Activated naive CD4-positive, alpha-beta T cell treated with anti-CD3 and anti-CD28 coated beads, Interleukin-2, amount 50 U/mL, for 72 hours (primary cell): Measurements from ENCODE around the gene RGS6. TPM values are rescaled to one million over a fixed set of nuclear protein-coding genes. Genes with fewer than 3 reads are reported as not detected.
A peak's percentile ranks its signal among the peaks of the same experiment; 100 is the strongest.

ENCODE experiments used
- ATAC-seq, 2 donors: fragments of 150-1000 bp; cut with Tn5 transposase; 2 replicates each; pipeline ENCODE4 v1.10.0; 2021; ENCODE audit warnings: mild to moderate bottlenecking in 2 of 2, moderate library complexity in 2 of 2
- DNase-seq, 2 donors: peaks; one replicate each; pipeline ENCODE4 v3.0.0; 2021 to 2022; ENCODE audit warnings: low spot score in 2 of 2
- H3K27ac Mint-ChIP-seq, 2 donors: one replicate each; pipeline ENCODE4 v1.8.0; 2022; ENCODE audit warnings: mild to moderate bottlenecking in 2 of 2, mixed read lengths in 2 of 2
- H3K36me3 Mint-ChIP-seq, 2 donors: one replicate each; pipeline ENCODE4 v1.8.0; 2022; ENCODE audit warnings: mixed read lengths in 2 of 2
- H3K9me3 Mint-ChIP-seq, 2 donors: one replicate each; pipeline ENCODE4 v1.8.0; 2022; ENCODE audit warnings: mixed read lengths in 2 of 2
- total RNA-seq, 2 donors: library from RNA; stranded (reverse); gene quantifications; one replicate each; pipeline ENCODE4 v1.2.3, GENCODE V29; 2022

The RGS6 gene
- total RNA-seq, 2 donors from 2014 or later: 0.61 to 0.64 TPM

GRCh38 chr14:72402377-72402772, 470.1 kb downstream of the RGS6 start:
- DNase-seq: no peak
- no peak overlapping the region for H3K27ac Mint-ChIP-seq
- H3K9me3 Mint-ChIP-seq: no peaks in the 10 kb centered on the region
- no peak for ATAC-seq
- peaks cover 0 to 4% of the 10 kb centered on the region in 2 donors for H3K36me3 Mint-ChIP-seq

DNA sequence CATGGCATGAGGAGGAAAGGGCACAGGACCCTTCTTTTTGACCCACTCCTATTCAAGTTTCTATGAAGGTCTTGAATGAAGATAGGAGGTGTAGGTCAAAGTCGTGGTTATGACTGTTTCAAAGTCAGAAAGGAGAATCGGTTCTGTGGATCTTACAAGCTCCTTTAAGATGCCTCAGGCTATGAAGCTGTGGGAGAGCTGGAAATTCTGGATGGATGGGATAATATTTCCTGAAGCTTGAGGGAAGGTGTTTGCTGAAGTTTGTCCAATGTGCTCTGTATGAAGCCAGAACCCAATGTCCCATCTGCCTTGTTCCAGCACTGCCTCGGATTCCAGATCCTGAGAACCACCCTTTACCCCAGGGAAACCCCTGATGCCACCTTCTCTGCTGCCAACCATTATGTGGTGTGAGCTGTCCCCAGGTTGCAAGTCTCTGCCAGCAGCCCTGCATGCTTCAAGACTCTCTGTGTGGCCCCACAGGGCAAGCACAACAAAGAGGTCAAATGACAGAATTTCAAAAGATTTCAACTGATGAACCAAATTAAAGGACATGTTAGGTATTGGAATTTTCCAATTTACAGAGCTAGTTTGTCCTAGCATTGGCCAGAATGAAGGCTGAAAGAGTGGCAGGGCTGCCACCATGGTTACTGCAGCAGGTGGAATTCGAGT, 472.0 kb downstream of the RGS6 start:
- H3K36me3 Mint-ChIP-seq: peaks cover 0 to 4% of the 10 kb centered on the region in 2 donors
- DNase-seq (no peak), ATAC-seq (no peak)
- no peak overlapping the region for H3K27ac Mint-ChIP-seq
- no peaks in the 10 kb centered on the region for H3K9me3 Mint-ChIP-seq

- no peak for ATAC-seq
- H3K9me3 Mint-ChIP-seq: no peaks in the 10 kb centered on the region
- H3K27ac Mint-ChIP-seq: no peak overlapping the region
- DNase-seq: no peak
- H3K36me3 Mint-ChIP-seq: peaks cover 0 to 4% of the 10 kb centered on the region in 2 donors
Measured at GRCh38 chr14:72404998-72405397, 472.8 kb downstream of the RGS6 start.

DNA sequence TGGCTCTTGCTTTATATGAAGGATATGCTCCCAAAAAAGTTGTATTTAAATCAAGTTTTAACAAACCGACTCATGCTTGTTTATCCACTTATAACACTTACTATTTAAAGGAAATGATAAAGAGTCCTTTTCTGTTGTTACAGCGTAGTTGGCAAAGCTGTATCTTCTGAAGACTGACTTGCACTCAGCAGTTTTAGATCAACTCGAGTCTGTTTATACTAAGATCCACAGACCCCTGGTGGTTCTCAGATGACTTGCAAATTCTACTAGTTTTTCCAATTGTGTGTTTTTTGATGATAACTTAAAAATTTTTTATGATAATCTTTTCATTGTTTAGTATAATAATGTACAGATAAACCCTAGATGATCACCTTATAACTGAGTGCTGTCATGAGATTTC, 475.8 kb downstream of the RGS6 start:
- H3K36me3 Mint-ChIP-seq: no peaks in the 10 kb centered on the region
- ATAC-seq (no peak), DNase-seq (no peak)
- no peak overlapping the region for H3K27ac Mint-ChIP-seq
- H3K9me3 Mint-ChIP-seq: peaks cover 0 to 5% of the 10 kb centered on the region in 2 donors

GRCh38 chr14:72409047-72409446, 476.8 kb downstream of the RGS6 start:
- no peak overlapping the region for H3K27ac Mint-ChIP-seq
- H3K36me3 Mint-ChIP-seq: peaks cover 0 to 1% of the 10 kb centered on the region in 2 donors
- DNase-seq (no peak), ATAC-seq (no peak)
- H3K9me3 Mint-ChIP-seq: peaks cover 0 to 6% of the 10 kb centered on the region in 2 donors

- Mint-ChIP-seq H3K9me3 (peaks cover 0 to 13% of the 10 kb centered on the region in 2 donors), H3K27ac (no peak overlapping the region), H3K36me3 (peaks cover 0 to 11% of the 10 kb centered on the region in 2 donors)
- ATAC-seq (no peak), DNase-seq (no peak)
Measured at GRCh38 chr14:72416081-72416849, 484.0 kb downstream of the RGS6 start.

GRCh38 chr14:72416892-72417291, 484.7 kb downstream of the RGS6 start:
- Mint-ChIP-seq H3K36me3 (peaks cover 0 to 11% of the 10 kb centered on the region in 2 donors), H3K27ac (no peak overlapping the region), H3K9me3 (peaks cover 0 to 13% of the 10 kb centered on the region in 2 donors)
- no peak for DNase-seq
- no peak for ATAC-seq

- ATAC-seq (no peak), DNase-seq (no peak)
- no peak overlapping the region for H3K27ac Mint-ChIP-seq
- peaks cover 0 to 11% of the 10 kb centered on the region in 2 donors for H3K36me3 Mint-ChIP-seq
- H3K9me3 Mint-ChIP-seq: peaks cover 0 to 8% of the 10 kb centered on the region in 2 donors
Measured at GRCh38 chr14:72418806-72419205, 486.6 kb downstream of the RGS6 start.

- Mint-ChIP-seq H3K9me3 (peaks cover 0 to 5% of the 10 kb centered on the region in 2 donors), H3K36me3 (peaks cover 0 to 7% of the 10 kb centered on the region in 2 donors), H3K27ac (peak overlapping the region in 1 of 2 donors; percentile 58)
- DNase-seq (no peak), ATAC-seq (no peak)
Measured at GRCh38 chr14:72419226-72419775, 487.1 kb downstream of the RGS6 start.

GRCh38 chr14:72420749-72421474, 488.7 kb downstream of the RGS6 start:
- DNase-seq (peak; percentile 65 to 91), ATAC-seq (no peak)
- H3K27ac Mint-ChIP-seq: no peak overlapping the region
- H3K36me3 Mint-ChIP-seq: no peaks in the 10 kb centered on the region
- no peaks in the 10 kb centered on the region for H3K9me3 Mint-ChIP-seq

DNA sequence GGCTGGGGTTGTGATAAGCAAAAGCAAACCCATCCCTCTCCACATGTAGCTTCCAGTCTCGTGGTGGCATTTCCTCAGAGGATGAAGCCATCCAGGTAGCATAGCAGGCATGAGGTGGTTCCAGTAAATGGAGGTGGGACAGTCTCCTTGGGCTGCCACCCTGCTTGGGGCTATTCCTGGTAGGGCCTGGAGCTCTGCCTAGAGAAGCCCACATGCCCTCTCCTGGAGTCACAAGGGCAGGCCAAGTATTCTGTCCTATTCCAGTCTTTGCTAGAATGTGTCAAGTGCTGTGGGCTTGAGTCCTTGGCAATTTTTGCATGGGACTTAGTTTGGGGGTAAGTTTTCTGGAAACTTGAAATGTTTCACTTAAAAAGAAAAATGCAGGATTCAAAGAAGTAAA, 491.7 kb downstream of the RGS6 start:
- Mint-ChIP-seq H3K9me3 (peaks cover 11 to 12% of the 10 kb centered on the region in 2 donors), H3K27ac (peak overlapping the region in 1 of 2 donors; percentile 17), H3K36me3 (peaks cover 11 to 12% of the 10 kb centered on the region in 2 donors)
- no peak for DNase-seq
- no peak for ATAC-seq

DNA sequence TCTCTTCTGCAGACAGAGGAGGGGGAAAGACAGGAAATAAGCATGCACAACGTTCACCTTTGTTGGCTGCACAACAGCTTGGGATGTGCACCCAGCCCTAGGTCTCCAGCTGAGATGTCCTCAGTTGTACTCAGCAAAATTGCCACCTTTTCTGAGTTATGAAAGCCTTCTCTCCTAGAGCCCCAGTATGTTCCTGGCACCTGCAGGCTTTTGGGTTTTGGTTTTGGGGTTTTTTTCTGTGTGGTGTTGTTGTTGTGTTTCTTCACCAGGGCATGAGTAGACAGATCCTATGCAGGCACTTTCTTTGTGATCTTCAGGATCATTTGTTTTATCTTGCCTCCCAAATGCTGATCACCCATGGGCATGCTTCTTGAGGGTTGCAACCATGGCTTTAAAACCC, 498.2 kb downstream of the RGS6 start:
- Mint-ChIP-seq H3K9me3 (peaks cover 11 to 24% of the 10 kb centered on the region in 2 donors), H3K27ac (no peak overlapping the region), H3K36me3 (peaks cover 11 to 17% of the 10 kb centered on the region in 2 donors)
- DNase-seq (no peak), ATAC-seq (no peak)

DNA sequence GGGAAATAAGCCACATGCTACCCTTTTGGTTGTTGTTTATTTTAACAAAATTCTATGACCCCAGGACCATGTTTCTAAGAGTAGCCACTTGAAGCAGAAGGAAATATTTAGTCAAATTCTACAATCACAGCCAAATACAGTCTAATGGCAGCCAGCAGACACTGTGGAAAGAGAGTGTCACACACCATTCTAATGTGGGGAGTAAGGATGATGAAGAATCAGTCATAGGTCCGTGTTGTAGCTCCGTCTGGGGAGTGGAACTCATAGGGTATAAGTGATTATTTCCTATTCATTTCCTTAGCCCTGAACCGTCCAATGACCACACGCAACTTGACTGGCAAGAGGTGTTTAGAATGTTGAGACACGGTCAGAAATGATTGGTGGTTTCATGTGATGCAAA, 500.5 kb downstream of the RGS6 start:
- Mint-ChIP-seq H3K27ac (no peak overlapping the region), H3K36me3 (peaks cover 6 to 20% of the 10 kb centered on the region in 2 donors)
- ATAC-seq: no peak

DNA sequence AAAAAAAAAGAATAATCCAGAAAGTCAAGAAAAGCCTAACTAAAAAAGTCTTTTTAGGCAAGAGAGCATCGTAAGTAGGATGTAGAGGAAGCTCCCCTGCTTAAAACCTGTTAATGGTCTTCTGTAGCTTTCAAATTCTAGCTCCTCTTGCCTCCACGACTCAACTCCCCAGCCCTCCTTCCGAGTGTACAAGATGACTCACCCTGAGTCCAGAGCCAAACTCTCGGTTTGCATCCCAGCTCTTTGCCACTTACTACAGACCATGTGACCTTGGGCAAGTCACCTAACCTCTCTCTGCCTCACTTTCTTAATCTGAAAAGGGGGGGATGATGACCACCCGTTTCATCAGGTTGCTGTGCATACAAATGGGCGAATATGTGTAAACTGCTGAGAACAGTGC, 501.3 kb downstream of the RGS6 start:
- DNase-seq (no peak), ATAC-seq (peak in 1 of 2 donors; percentile 43)
- Mint-ChIP-seq H3K9me3 (peaks cover 0 to 18% of the 10 kb centered on the region in 2 donors), H3K27ac (no peak overlapping the region), H3K36me3 (peaks cover 0 to 14% of the 10 kb centered on the region in 2 donors)

More for the DNA sequence above, 500.5 kb downstream of the RGS6 start:
- no peak for DNase-seq
- H3K9me3 Mint-ChIP-seq: peaks cover 6 to 22% of the 10 kb centered on the region in 2 donors

DNA sequence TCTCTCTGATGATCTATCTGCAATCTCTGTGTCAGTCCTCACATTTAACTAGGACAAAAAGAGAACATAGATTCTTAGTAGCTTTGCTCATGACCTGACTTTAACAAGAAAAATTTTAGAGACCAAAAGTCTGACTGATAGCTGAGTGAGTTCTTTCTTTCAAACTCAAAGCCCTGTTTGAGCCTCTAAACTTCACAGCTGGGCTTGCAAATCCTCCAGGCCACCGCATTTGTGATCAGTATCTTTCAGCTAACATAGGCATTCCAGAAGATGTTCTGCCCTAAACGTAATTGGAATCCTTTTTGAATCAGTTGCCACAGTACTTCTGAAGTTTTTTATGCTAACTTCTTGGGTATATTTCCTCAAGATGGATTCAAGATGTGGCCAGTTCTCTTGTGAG, 502.6 kb downstream of the RGS6 start:
- peaks cover 0 to 17% of the 10 kb centered on the region in 2 donors for H3K9me3 Mint-ChIP-seq
- no peak for DNase-seq
- no peak overlapping the region for H3K27ac Mint-ChIP-seq
- ATAC-seq: no peak
- peaks cover 0 to 15% of the 10 kb centered on the region in 2 donors for H3K36me3 Mint-ChIP-seq

DNA sequence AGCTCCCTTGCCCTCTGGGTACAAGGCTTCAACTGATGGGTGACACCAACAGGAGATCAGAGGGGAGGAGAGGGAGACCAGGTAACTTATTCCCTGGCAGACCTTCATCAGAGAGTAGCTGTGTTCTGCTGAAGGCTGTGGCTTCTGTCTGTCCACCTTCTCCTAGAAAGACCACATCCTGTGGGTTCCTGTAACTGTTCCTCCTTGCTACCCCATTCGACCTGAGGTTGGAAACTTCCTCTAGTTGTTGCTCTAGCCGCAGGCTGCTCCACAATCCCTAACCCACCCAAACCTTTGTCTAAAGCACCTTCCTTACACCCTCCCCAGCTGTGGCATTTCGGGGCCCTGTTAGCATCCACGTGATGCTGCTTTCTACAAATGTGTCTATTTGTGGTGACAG, 507.5 kb downstream of the RGS6 start:
- ATAC-seq (peak; percentile 50 to 67), DNase-seq (peak in 1 of 2 donors; percentile 56)
- Mint-ChIP-seq H3K9me3 (peaks cover 0 to 12% of the 10 kb centered on the region in 2 donors), H3K27ac (peak overlapping the region in 1 of 2 donors; percentile 3), H3K36me3 (peaks cover 0 to 15% of the 10 kb centered on the region in 2 donors)
